Smooth muscle cell (in vitro differentiated cells): Measurements from ENCODE around the gene MLYCD. TPM values are rescaled to one million over a fixed set of nuclear protein-coding genes. Genes with fewer than 3 reads are reported as not detected.

Source experiments
- DNase-seq: peaks from one replicate; lab custom pipeline; 2025; ENCODE audit not compliant: unreplicated experiment; lab: John Stamatoyannopoulos, UW
- H2AFZ ChIP-seq: fragments of 200-600 bp; sonication (generic); 2 replicates; pipeline ENCODE4 v1.6.0; 2016; ENCODE audit warnings: antibody characterized with exemption, low read depth, mild to moderate bottlenecking
- H3F3A ChIP-seq: fragments of 200-600 bp; sonication (generic); 2 replicates; pipeline ENCODE4 v1.6.0; 2017; ENCODE audit warnings: antibody characterized with exemption, low read depth
- H3K27ac ChIP-seq: fragments of 200-600 bp; sonication (generic); 2 replicates; pipeline ENCODE4 v1.5.1; 2016; ENCODE audit warnings: low read depth, mild to moderate bottlenecking
- H3K27me3 ChIP-seq: fragments of 200-600 bp; sonication (generic); 2 replicates; pipeline ENCODE4 v1.6.1; 2016; ENCODE audit warnings: low read depth, mild to moderate bottlenecking
- H3K36me3 ChIP-seq: fragments of 200-600 bp; sonication (generic); 2 replicates; pipeline ENCODE4 v1.5.1; 2016; ENCODE audit warnings: low read depth
- H3K4me1 ChIP-seq: fragments of 200-600 bp; sonication (generic); 2 replicates; pipeline ENCODE4 v1.5.1; 2016; ENCODE audit warnings: low read depth
- H3K4me2 ChIP-seq: fragments of 200-600 bp; sonication (generic); 2 replicates; pipeline ENCODE4 v1.6.0; 2016; ENCODE audit warnings: mild to moderate bottlenecking
- H3K4me3 ChIP-seq: fragments of 200-600 bp; sonication (generic); 2 replicates; pipeline ENCODE4 v1.5.1; 2016; ENCODE audit warnings: mild to moderate bottlenecking
- H3K79me2 ChIP-seq: fragments of 200-600 bp; sonication (generic); 2 replicates; pipeline ENCODE4 v1.6.0; 2016; ENCODE audit warnings: low read depth, mild to moderate bottlenecking
- H3K9ac ChIP-seq: fragments of 200-600 bp; sonication (generic); 2 replicates; pipeline ENCODE4 v1.6.0; 2016; ENCODE audit warnings: low read depth
- H3K9me3 ChIP-seq: fragments of 200-600 bp; sonication (generic); replicated peaks from 2 replicates; pipeline ENCODE4 v1.5.1; 2016; ENCODE audit warnings: low read depth
- H4K20me1 ChIP-seq: fragments of 200-600 bp; sonication (generic); 2 replicates; pipeline ENCODE4 v1.6.0; 2016; ENCODE audit warnings: low read depth
- CTCF ChIP-seq: fragments of 200-600 bp; sonication (generic); IDR thresholded peaks from 2 replicates; pipeline ENCODE4 v1.5.1; 2017; ENCODE audit warnings: borderline replicate concordance, mild to moderate bottlenecking, antibody characterized with exemption; ENCODE audit not compliant: insufficient read depth, poor library complexity, severe bottlenecking
- WGBS: methylation state at CpG from one replicate; pipeline ENCODE4 v1.1.7; 2016; ENCODE audit warnings: low lambda C conversion rate; 5-methylcytosine and 5-hydroxymethylcytosine counted together
- polyA plus RNA-seq: library from polyadenylated mRNA; unstranded; fragments of >200 nt; fragmentation: Nextera tagmentation; extraction: Ambion mirVana; gene quantifications from 2 replicates; pipeline ENCODE4 v1.2.1, GENCODE V29; 2016
- total RNA-seq: library from RNA; depleted of rRNA; stranded (reverse); fragments of >200 nt; gene quantifications from 2 replicates; pipeline ENCODE4 v1.2.3, GENCODE V29; 2014

The MLYCD gene
- total and polyA plus RNA-seq, 2 experiments from 2014 or later, result 1.2 to 1.6 TPM

GRCh38 chr16:83975590-83976260, 76.8 kb downstream of the MLYCD start:
- H3K4me2 ChIP-seq, result no peak overlapping the region
- H3K9me3 ChIP-seq, result no peaks in the 10 kb centered on the region
- no peak overlapping the region for H3K4me3 ChIP-seq
- no peak for DNase-seq
- no peaks in the 10 kb centered on the region for H3K36me3 ChIP-seq
- H2AFZ ChIP-seq, result no peak overlapping the region
- no peaks in the 10 kb centered on the region for H3F3A ChIP-seq
- H4K20me1 ChIP-seq, result no peaks in the 10 kb centered on the region
- no peaks in the 10 kb centered on the region for H3K27me3 ChIP-seq
- no peak overlapping the region for H3K27ac ChIP-seq
- H3K4me1 ChIP-seq, result no peaks in the 10 kb centered on the region
- WGBS, result 92% methylated on average over 15 of the region's 15 CpGs
- H3K9ac ChIP-seq, result no peak overlapping the region
- H3K79me2 ChIP-seq, result no peaks in the 10 kb centered on the region
- no peak for TF ChIP-seq CTCF

Other genes with a start within 250 kb of the MLYCD start
- 20.3 and 29.9 TPM in 2 replicates for gene HSBP1, start 91.1 kb upstream of the MLYCD start, total RNA-seq
- 355 and 390 TPM in 2 replicates for gene HSBP1, start 91.1 kb upstream of the MLYCD start, polyA plus RNA-seq
- 5.1 and 8.9 TPM in 2 replicates for gene OSGIN1, start 54.1 kb downstream of the MLYCD start, total RNA-seq
- 12.4 and 13.8 TPM in 2 replicates for gene OSGIN1, start 54.1 kb downstream of the MLYCD start, polyA plus RNA-seq
- 0.13 and 0.22 TPM in 2 replicates for gene NECAB2, start 69.1 kb downstream of the MLYCD start, total RNA-seq
- 0.83 and 1.7 TPM in 2 replicates for gene NECAB2, start 69.1 kb downstream of the MLYCD start, polyA plus RNA-seq
- gene SLC38A8, start 143.7 kb downstream of the MLYCD start, total RNA-seq, result not detected in 2 replicates
- gene SLC38A8, start 143.7 kb downstream of the MLYCD start, polyA plus RNA-seq, result not detected in 2 replicates
- 51.9 and 52.2 TPM in 2 replicates for gene MBTPS1, start 217.8 kb downstream of the MLYCD start, total RNA-seq
- gene MBTPS1, start 217.8 kb downstream of the MLYCD start, polyA plus RNA-seq, result 60.6 and 68.9 TPM in 2 replicates
- 27.3 and 32.6 TPM in 2 replicates for gene HSDL1, start 246.1 kb downstream of the MLYCD start, total RNA-seq
- 15.4 and 20.4 TPM in 2 replicates for gene HSDL1, start 246.1 kb downstream of the MLYCD start, polyA plus RNA-seq
- 0.09 TPM in 1 of 2 replicates, not detected in the other for gene DNAAF1, start 246.2 kb downstream of the MLYCD start, total RNA-seq
- 0.06 TPM in 1 of 2 replicates, not detected in the other for gene DNAAF1, start 246.2 kb downstream of the MLYCD start, polyA plus RNA-seq